Activated naive CD8-positive, alpha-beta T cell treated with anti-CD3 and anti-CD28 coated beads for 36 hours (primary cell): ENCODE data around the gene METTL22. TPM values are rescaled to one million over a fixed set of nuclear protein-coding genes. Genes with fewer than 3 reads are reported as not detected.

Experiments used
- DNase-seq: peaks from one replicate; pipeline ENCODE4 v3.0.0; 2021
- H3K27ac Mint-ChIP-seq: one replicate; pipeline ENCODE4 v1.8.0; 2022; ENCODE audit warnings: mild to moderate bottlenecking, moderate library complexity, mixed read lengths
- H3K27me3 Mint-ChIP-seq: one replicate; pipeline ENCODE4 v1.8.0; 2022; ENCODE audit warnings: mild to moderate bottlenecking, mixed read lengths
- H3K36me3 Mint-ChIP-seq: one replicate; pipeline ENCODE4 v1.8.0; 2021; ENCODE audit warnings: mild to moderate bottlenecking, mixed read lengths
- H3K4me1 Mint-ChIP-seq: one replicate; pipeline ENCODE4 v1.8.0; 2021; ENCODE audit warnings: mixed read lengths
- H3K4me3 Mint-ChIP-seq: one replicate; pipeline ENCODE4 v1.8.0; 2022; ENCODE audit warnings: mild to moderate bottlenecking, moderate library complexity, mixed read lengths
- H3K9me3 Mint-ChIP-seq: one replicate; pipeline ENCODE4 v1.8.0; 2022; ENCODE audit warnings: mixed read lengths
- total RNA-seq, 2 experiments: library from RNA; stranded (reverse); gene quantifications; one replicate each; pipeline ENCODE4 v1.2.3, GENCODE V29; 2021

Gene METTL22
- total RNA-seq, 2 experiments from 2014 or later = 25.0 to 26.8 TPM

DNA sequence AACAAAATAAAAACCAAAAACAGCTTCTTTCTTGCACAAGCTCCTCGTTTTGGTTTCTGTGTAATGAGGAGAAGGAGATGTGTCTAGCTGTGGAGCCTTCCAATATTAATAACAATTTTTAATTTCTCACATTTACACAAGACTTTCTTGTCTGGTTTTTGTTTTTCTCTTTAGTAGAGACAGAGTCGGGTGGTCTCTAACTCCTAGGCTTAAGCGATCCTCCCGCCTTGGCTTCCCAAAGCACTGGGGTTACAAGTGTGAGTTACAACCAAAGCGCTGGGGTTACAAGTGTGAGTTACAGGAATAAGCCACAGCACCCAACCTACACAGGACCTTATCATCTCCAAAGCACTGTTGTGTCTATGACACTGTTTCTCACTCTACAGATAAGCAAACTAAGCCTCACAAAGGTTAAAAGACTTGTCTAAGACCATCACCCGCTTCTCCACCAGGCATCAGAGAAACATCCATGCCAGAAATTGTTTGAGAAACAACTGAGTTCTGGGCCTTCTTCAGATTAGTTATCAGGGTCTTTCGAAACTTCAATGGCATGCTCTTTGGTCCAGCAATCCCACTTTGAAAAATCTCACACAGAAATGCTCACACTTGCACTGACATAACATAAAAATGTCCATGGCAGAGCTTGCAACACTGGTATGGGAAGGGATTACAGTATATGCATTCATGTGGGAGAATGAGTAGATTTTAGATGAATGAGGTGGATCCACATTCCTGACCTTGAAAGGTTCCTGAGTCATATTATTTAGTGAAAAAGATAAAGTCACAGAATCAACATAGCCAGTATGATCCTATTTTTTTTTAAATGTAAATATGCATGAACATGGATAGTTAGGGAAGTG is 56.8 kb downstream of the METTL22 start:
- peaks cover 14% of the 10 kb centered on the region for H3K4me1 Mint-ChIP-seq
- H3K9me3 Mint-ChIP-seq = peaks cover 8% of the 10 kb centered on the region
- H3K27ac Mint-ChIP-seq = no peak overlapping the region
- peaks cover 15% of the 10 kb centered on the region for H3K36me3 Mint-ChIP-seq
- no peak for DNase-seq
- no peaks in the 10 kb centered on the region for H3K27me3 Mint-ChIP-seq
- H3K4me3 Mint-ChIP-seq = no peak overlapping the region

DNA sequence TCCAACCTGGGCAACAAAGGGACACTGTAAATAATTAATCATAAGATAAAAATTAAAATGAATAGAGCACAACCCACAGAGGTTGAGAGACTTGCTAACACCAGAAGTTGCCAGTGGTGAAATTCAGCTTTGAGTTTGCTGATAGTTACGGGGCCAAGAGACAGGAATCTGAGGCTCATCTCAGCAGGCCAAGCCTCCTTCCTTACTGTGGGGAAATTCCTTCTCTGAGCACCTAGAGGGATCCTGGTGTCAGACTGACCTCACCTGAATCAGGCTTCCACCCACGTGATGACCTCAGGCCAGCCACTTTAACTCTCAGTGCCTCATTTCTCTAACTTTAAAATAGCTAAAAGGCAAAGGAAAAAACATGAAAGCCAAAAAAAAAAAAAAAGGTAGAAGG is 57.7 kb downstream of the METTL22 start:
- DNase-seq = no peak
- no peak overlapping the region for H3K27ac Mint-ChIP-seq
- H3K4me1 Mint-ChIP-seq = peaks cover 14% of the 10 kb centered on the region
- peaks cover 8% of the 10 kb centered on the region for H3K9me3 Mint-ChIP-seq
- no peak overlapping the region for H3K4me3 Mint-ChIP-seq
- peaks cover 15% of the 10 kb centered on the region for H3K36me3 Mint-ChIP-seq
- no peaks in the 10 kb centered on the region for H3K27me3 Mint-ChIP-seq

DNA sequence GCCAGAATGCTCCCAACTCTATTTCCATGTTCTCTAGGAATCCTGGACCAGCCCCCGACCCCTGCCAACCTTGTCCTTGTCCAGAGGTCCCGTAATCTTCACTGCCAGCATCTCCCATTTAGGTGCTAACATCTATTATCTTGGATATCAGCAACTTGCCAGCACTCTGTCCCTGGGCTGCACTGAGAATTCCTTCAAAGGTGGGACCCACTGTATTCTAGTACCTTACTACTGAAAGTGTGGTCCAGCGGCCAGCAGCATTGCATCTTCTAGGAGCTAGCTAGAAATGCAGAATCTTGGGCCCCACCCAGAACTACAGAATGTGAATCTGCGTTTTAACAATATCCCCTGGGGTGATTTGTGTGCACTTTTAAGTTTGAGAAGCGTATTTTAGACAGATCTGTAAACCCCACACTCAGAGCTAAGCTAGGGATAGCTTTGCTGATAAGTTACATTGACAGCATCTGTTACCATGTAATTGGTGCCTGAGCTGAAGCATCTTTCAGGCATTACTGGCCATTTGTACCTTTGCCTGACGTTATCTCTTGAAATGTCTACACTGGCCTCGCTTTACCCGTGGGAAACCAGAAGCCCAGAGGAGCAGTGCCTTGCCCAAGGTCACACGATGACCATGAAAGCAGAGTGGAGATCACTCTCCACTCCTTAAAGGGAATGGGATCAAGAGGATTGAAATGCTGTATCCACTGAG is 61.2 kb downstream of the METTL22 start:
- Mint-ChIP-seq H3K27ac (no peak overlapping the region), H3K4me3 (no peak overlapping the region), H3K9me3 (peaks cover 8% of the 10 kb centered on the region), H3K4me1 (peaks cover 1% of the 10 kb centered on the region), H3K36me3 (peaks cover 20% of the 10 kb centered on the region), H3K27me3 (no peaks in the 10 kb centered on the region)
- no peak for DNase-seq

DNA sequence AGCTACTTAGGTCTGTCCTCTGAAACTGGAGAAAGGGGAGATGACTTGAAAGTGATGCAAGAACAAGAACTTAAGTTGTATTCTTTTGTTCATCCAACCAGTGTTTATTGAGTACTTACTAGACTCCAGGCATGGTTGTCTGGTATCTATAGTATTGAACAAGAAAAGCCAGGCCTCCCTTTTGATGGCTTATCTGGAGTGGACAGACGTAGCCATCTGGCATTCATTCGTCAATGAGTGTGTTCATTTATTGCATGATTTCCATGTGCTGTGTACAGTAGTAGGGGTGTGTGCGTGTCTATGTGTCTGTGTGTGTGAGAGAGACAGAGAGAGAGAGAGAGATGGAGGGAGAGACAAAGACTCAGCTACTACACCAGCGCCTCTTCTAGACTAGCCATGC is 62.1 kb downstream of the METTL22 start:
- H3K4me1 Mint-ChIP-seq = peaks cover 1% of the 10 kb centered on the region
- DNase-seq = no peak
- H3K36me3 Mint-ChIP-seq = peaks cover 19% of the 10 kb centered on the region
- no peak overlapping the region for H3K4me3 Mint-ChIP-seq
- peaks cover 8% of the 10 kb centered on the region for H3K9me3 Mint-ChIP-seq
- no peaks in the 10 kb centered on the region for H3K27me3 Mint-ChIP-seq
- H3K27ac Mint-ChIP-seq = no peak overlapping the region

DNA sequence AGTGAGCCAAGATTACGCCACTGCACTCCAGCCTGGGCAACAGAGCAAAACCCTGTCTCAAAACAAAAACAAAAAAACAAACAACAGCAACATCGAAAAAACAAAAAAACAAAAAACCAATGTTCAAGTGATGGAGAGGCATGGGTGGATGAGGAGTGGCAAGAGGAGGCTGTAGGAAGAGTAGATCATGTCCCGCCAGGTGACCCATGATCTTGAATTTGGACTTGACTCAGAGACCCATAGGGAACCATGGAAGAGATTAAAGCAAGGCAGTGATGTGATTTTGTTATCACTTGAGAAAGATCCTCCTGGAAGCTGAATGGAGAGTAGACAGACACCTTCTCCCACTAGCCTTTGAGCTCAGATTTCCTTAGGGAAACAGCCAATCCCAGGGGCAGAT is 64.1 kb downstream of the METTL22 start:
- Mint-ChIP-seq H3K36me3 (peaks cover 27% of the 10 kb centered on the region), H3K27ac (no peak overlapping the region), H3K4me3 (no peak overlapping the region), H3K27me3 (no peaks in the 10 kb centered on the region), H3K9me3 (peaks cover 10% of the 10 kb centered on the region), H3K4me1 (peaks cover 1% of the 10 kb centered on the region)
- DNase-seq = no peak

DNA sequence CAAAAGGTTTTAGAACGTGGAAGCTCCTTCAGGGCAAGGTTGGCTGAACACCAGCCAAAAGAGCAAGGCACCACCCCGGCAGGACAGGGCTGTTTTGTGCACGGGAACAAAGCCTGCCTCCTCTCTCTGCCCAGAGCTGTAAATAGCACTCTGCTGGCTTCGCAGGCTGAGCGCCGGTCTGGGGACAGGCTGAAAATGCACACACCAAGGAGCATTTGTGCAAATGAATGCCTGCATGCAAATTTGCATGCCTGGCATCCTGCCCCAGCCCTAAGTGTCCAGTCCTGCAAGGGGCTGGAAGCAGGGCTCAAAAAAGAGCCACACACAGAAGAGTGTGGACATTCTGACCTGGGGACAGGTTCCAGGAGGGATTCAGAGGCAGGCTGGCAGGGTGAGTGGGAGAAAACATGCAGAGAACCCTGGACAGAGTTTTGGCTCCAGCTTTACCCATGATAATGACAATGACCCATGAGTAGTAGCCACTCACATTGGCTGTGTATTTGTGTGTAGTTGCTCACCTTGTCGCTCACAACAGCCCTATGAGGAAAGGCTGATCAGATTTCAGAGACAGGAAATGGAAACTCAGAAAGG is 64.6 kb downstream of the METTL22 start:
- Mint-ChIP-seq H3K27me3 (no peaks in the 10 kb centered on the region), H3K9me3 (peaks cover 12% of the 10 kb centered on the region), H3K4me1 (peaks cover 1% of the 10 kb centered on the region), H3K27ac (no peak overlapping the region), H3K4me3 (no peak overlapping the region), H3K36me3 (peaks cover 29% of the 10 kb centered on the region)
- no peak for DNase-seq

DNA sequence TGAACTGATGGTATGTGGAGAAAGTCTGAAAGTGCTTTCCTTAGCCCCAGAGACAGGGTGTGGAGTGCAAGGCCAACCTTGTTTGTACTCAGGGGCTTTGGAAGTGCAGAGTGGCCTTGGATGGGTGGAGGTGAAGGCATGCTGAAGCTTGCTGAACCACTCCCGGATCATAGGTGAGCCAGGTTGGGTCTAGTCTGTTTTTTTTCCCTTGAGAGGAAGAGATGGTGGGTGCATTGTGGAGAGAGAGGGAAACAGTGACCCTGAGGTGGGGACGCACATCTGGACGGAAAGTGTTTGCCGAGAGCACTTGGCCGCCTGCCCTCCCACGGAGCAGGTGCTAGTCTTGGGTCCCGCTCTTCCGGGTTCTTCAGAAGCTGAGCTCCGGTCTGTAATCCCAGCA is 65.4 kb downstream of the METTL22 start:
- peaks cover 29% of the 10 kb centered on the region for H3K36me3 Mint-ChIP-seq
- H3K4me3 Mint-ChIP-seq = no peak overlapping the region
- DNase-seq = no peak
- no peaks in the 10 kb centered on the region for H3K27me3 Mint-ChIP-seq
- peak overlapping the region; percentile 10 for H3K27ac Mint-ChIP-seq
- peaks cover 12% of the 10 kb centered on the region for H3K9me3 Mint-ChIP-seq
- peaks cover 1% of the 10 kb centered on the region for H3K4me1 Mint-ChIP-seq

DNA sequence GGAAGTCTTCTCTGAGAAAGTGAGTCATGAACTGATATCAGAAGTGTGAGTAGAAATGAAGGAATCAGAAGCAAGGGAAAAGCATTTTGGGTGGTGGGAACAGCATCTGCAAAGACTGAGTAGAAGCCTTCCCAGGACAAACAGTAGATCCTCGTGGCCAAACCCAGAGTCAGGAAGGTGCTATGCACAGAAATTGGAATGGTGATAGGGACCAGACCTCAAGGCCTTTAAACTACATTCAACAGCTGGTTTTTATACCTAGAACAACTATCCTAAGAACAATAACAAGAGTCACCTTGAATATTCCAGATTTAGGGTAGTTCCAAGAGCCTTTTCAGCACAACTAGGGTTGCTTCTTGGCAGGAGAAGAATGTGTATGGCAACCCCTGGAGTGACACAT is 68.2 kb downstream of the METTL22 start:
- no peaks in the 10 kb centered on the region for H3K27me3 Mint-ChIP-seq
- peaks cover 1% of the 10 kb centered on the region for H3K4me1 Mint-ChIP-seq
- H3K27ac Mint-ChIP-seq = no peak overlapping the region
- H3K36me3 Mint-ChIP-seq = peaks cover 29% of the 10 kb centered on the region
- H3K9me3 Mint-ChIP-seq = peaks cover 12% of the 10 kb centered on the region
- no peak for DNase-seq
- H3K4me3 Mint-ChIP-seq = no peak overlapping the region

DNA sequence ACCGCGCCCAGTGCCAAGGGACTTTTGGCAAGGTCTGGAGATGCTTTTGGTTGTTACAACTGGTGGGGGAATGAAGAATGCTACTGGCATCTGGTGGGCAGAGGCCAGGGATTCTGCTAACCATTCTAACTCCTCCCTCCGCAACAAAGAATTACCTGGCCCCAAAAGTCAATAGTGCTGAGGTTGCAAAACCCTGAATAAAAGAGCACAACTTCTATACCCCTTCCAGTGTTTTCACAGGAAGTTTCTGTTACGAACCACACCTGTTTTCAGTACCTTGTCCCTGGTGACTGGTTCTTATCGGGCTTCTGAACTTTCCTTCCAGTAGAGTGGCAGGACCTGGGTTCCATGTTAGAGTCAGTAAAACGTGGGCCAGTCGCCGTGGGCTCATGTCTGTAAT is 70.2 kb downstream of the METTL22 start:
- H3K27me3 Mint-ChIP-seq = no peaks in the 10 kb centered on the region
- H3K4me1 Mint-ChIP-seq = no peaks in the 10 kb centered on the region
- DNase-seq = no peak
- H3K9me3 Mint-ChIP-seq = peaks cover 12% of the 10 kb centered on the region
- H3K4me3 Mint-ChIP-seq = no peak overlapping the region
- H3K27ac Mint-ChIP-seq = no peak overlapping the region
- peaks cover 27% of the 10 kb centered on the region for H3K36me3 Mint-ChIP-seq

DNA sequence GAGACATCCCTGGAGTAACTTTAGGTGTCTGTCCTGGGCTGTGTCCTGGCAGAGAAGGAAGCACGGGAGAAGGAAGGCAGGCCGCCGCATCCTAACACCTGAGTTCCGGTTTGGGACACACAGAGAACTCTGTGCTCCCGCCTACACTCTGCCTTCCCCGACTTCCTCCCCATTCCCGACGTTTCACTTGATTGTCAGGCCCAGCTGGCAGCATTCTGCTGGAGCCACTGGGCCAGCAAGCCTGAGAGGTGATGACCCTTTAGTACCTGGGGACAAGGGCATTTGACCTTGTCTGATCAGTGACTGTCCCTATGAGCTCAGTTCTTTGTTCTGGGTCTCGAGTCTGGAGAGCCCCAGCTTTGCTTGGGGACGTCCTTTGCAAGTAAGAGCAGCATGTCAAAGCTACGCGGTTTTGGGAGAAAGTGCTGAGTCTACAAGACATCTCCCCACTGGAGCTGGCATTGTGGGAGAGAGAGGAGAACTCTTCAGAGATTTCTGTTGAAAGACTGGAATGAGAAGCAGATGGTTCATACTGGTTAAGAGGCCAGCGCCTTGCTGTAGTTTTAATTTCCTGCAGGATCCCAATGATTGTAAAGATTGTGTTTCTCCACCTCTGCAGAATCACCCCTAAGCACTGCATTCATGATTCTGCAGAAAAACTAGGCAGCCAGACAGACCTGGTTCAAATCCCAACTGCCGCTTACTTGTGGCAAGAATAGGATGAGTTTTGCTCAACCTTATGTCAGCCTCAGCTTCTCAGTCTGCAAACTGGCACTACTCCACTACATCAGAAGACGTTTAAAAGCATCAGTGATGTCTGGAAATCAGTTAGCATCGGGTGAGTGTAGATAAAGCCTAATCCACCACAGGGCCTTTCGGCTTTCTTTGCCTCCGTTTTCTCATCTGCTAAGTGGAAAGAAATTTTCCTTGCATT is 73.6 kb downstream of the METTL22 start:
- H3K4me3 Mint-ChIP-seq = no peak overlapping the region
- peaks cover 4% of the 10 kb centered on the region for H3K9me3 Mint-ChIP-seq
- H3K27ac Mint-ChIP-seq = no peak overlapping the region
- DNase-seq = no peak
- H3K36me3 Mint-ChIP-seq = peaks cover 9% of the 10 kb centered on the region
- no peaks in the 10 kb centered on the region for H3K27me3 Mint-ChIP-seq
- no peaks in the 10 kb centered on the region for H3K4me1 Mint-ChIP-seq

DNA sequence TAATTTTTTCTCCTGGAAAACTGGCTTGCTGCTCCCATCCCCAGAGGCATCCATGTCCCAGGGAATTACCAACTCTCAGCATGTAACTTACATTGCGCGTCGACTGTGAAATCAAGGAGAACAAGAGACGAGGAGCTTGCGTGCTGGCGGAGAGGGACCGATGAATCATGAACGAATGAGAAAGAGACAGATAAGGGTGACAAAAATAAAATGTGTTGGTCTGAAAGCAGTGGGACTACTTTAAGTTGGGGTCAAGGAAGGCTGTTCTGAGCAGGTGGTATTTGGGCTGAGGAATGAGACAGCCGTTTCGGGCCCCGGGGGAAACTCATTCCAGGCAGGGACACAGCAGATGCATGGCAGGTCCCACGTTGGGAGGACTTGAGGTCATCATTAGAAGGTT is 75.4 kb downstream of the METTL22 start:
- Mint-ChIP-seq H3K27ac (no peak overlapping the region), H3K36me3 (peaks cover 4% of the 10 kb centered on the region), H3K27me3 (no peaks in the 10 kb centered on the region)

DNA sequence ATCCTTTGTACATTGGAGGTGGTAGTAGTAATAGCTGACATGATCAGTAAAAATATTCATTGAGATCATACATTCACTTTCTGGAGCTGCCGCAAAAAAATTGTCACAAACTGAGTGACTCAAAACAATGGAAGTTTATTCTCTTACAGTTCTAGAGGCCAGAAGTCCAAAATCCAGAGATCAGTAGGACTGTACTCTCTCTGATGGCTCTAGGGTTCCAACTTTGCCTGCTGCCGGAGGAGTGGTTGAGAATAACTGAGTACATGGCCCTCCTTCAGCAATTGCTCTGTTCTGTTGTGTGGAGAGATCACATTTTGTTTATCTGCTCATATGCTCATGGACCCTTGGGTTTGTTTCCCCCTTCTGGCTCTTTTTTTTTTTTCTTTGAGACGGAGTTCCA is 76.5 kb downstream of the METTL22 start:
- no peak overlapping the region for H3K4me3 Mint-ChIP-seq
- H3K9me3 Mint-ChIP-seq = no peaks in the 10 kb centered on the region
- H3K36me3 Mint-ChIP-seq = peaks cover 4% of the 10 kb centered on the region
- H3K4me1 Mint-ChIP-seq = no peaks in the 10 kb centered on the region
- no peaks in the 10 kb centered on the region for H3K27me3 Mint-ChIP-seq
- no peak overlapping the region for H3K27ac Mint-ChIP-seq
- no peak for DNase-seq

More for the DNA sequence above, 75.4 kb downstream of the METTL22 start:
- Mint-ChIP-seq H3K4me3 (no peak overlapping the region), H3K9me3 (no peaks in the 10 kb centered on the region), H3K4me1 (no peaks in the 10 kb centered on the region)
- DNase-seq = no peak
